HG02642 (cell line): Measurements from ENCODE around the gene CARD11.

Experiments
- ATAC-seq: cut with Tn5 transposase; IDR thresholded peaks from one replicate; pipeline ENCODE4 v1.9.1; 2021; ENCODE audit warnings: mild to moderate bottlenecking; ENCODE audit not compliant: unreplicated experiment, poor library complexity

Gene CARD11

GRCh38 chr7:2864204-2864985 is 179.3 kb downstream of the CARD11 start:
- ATAC-seq: no peak

- peak; percentile 91 for ATAC-seq
Observed at GRCh38 chr7:2863461-2864066, 180.1 kb downstream of the CARD11 start.

- no peak for ATAC-seq
Observed at GRCh38 chr7:2862831-2863361, 180.8 kb downstream of the CARD11 start.

- no peak for ATAC-seq
Observed at GRCh38 chr7:2861509-2861908, 182.2 kb downstream of the CARD11 start.

- ATAC-seq: no peak
Observed at GRCh38 chr7:2860627-2861133, 183.0 kb downstream of the CARD11 start.

GRCh38 chr7:2859952-2860351 is 183.7 kb downstream of the CARD11 start:
- no peak for ATAC-seq

GRCh38 chr7:2858621-2859020 is 185.0 kb downstream of the CARD11 start:
- ATAC-seq: no peak

- ATAC-seq: no peak
Observed at GRCh38 chr7:2856388-2857169, 187.1 kb downstream of the CARD11 start.
